SK-N-SH treated with all-trans-retinoic acid at 6 μM for 48 hours (cell line): Measurements from ENCODE around the gene NME9.

ENCODE experiments used
- ATAC-seq: fragments of 200-7000 bp; cut with Tn5 transposase; 3 replicates; pipeline ENCODE4 v1.9.1; 2020; ENCODE audit warnings: mild to moderate bottlenecking, moderate library complexity
- ARNTL ChIP-seq: fragments of 450-650 bp; formaldehyde crosslinking; IDR thresholded peaks from 2 replicates; pipeline ENCODE4 v1.5.0; 2020; ENCODE audit warnings: low read depth, mild to moderate bottlenecking, moderate library complexity, borderline replicate concordance
- CREB5 ChIP-seq: fragments of 250-450 bp; sonication (Bioruptor Pico); IDR thresholded peaks from 2 replicates; pipeline ENCODE4 v1.5.1; 2020; ENCODE audit warnings: low read depth, mild to moderate bottlenecking, moderate library complexity
- CSDC2 ChIP-seq: fragments of 250-450 bp; sonication (Bioruptor Pico); IDR thresholded peaks from 2 replicates; pipeline ENCODE4 v1.5.0; 2020; ENCODE audit warnings: mild to moderate bottlenecking, moderate library complexity
- CSRNP3 ChIP-seq: fragments of 250-450 bp; sonication (Bioruptor Pico); IDR thresholded peaks from 2 replicates; pipeline ENCODE4 v1.5.1; 2021; ENCODE audit warnings: mild to moderate bottlenecking, moderate library complexity
- ESRRG ChIP-seq: fragments of 250-450 bp; sonication (Bioruptor Pico); IDR thresholded peaks from 2 replicates; pipeline ENCODE4 v1.6.1; 2021; ENCODE audit warnings: mild to moderate bottlenecking
- GLIS3 ChIP-seq: fragments of 250-450 bp; sonication (Bioruptor Pico); IDR thresholded peaks from 2 replicates; pipeline ENCODE4 v1.5.0; 2020; ENCODE audit warnings: mild to moderate bottlenecking, moderate library complexity
- ISL1 ChIP-seq: fragments of 250-450 bp; sonication (Bioruptor Pico); IDR thresholded peaks from 2 replicates; pipeline ENCODE4 v2.1.2; 2022; ENCODE audit warnings: mild to moderate bottlenecking, moderate library complexity
- PPARA ChIP-seq: fragments of 250-450 bp; sonication (Bioruptor Pico); IDR thresholded peaks from 2 replicates; pipeline ENCODE4 v1.5.0; 2020; ENCODE audit warnings: mild to moderate bottlenecking, borderline replicate concordance
- RARB ChIP-seq: fragments of 250-450 bp; sonication (Bioruptor Pico); IDR thresholded peaks from 2 replicates; pipeline ENCODE4 v1.8.0; 2021; ENCODE audit warnings: mild to moderate bottlenecking, moderate library complexity
- SNAI2 ChIP-seq: fragments of 250-450 bp; sonication (Bioruptor Pico); IDR thresholded peaks from 2 replicates; pipeline ENCODE4 v1.5.0; 2020; ENCODE audit warnings: mild to moderate bottlenecking, moderate library complexity
- TCF4 ChIP-seq: fragments of 250-450 bp; sonication (Bioruptor Pico); IDR thresholded peaks from 2 replicates; pipeline ENCODE4 v1.8.0; 2021; ENCODE audit warnings: mild to moderate bottlenecking, moderate library complexity, borderline replicate concordance
- TOX ChIP-seq: fragments of 250-450 bp; sonication (Bioruptor Pico); IDR thresholded peaks from 2 replicates; pipeline ENCODE4 v1.8.0; 2021; ENCODE audit warnings: mild to moderate bottlenecking, moderate library complexity, borderline replicate concordance
- ZFP3 ChIP-seq: fragments of 250-450 bp; sonication (Bioruptor Pico); IDR thresholded peaks from 2 replicates; pipeline ENCODE4 v1.5.0; 2020; ENCODE audit warnings: mild to moderate bottlenecking, moderate library complexity
- ZFP30 ChIP-seq: fragments of 450-650 bp; formaldehyde crosslinking; IDR thresholded peaks from 2 replicates; pipeline ENCODE4 v1.5.0; 2022; ENCODE audit warnings: mild to moderate bottlenecking, moderate library complexity
- ZNF70 ChIP-seq: fragments of 450-650 bp; formaldehyde crosslinking; IDR thresholded peaks from 2 replicates; pipeline ENCODE4 v1.5.0; 2020; ENCODE audit warnings: mild to moderate bottlenecking, moderate library complexity
- ZNF8 ChIP-seq: fragments of 450-650 bp; formaldehyde crosslinking; IDR thresholded peaks from 2 replicates; pipeline ENCODE4 v1.5.0; 2020; ENCODE audit warnings: mild to moderate bottlenecking, moderate library complexity
- TF ChIP-seq, protein P1 (sequence below): fragments of 250-450 bp; sonication (Bioruptor Pico); IDR thresholded peaks from 2 replicates; pipeline ENCODE4 v1.5.0; 2020; ENCODE audit warnings: mild to moderate bottlenecking, moderate library complexity
- TF ChIP-seq, protein P2 (sequence below): fragments of 250-450 bp; sonication (Bioruptor Pico); IDR thresholded peaks from 2 replicates; pipeline ENCODE4 v1.8.0; 2020; ENCODE audit warnings: mild to moderate bottlenecking, moderate library complexity, borderline replicate concordance
- TF ChIP-seq, protein P3 (sequence below): fragments of 250-450 bp; sonication (Bioruptor Pico); IDR thresholded peaks from 2 replicates; pipeline ENCODE4 v1.8.0; 2021; ENCODE audit warnings: low read depth, mild to moderate bottlenecking, moderate library complexity, borderline replicate concordance

The NME9 gene

GRCh38 chr3:138336454-138336999 is 6.9 kb upstream of the NME9 start:
- no peak for ATAC-seq
- TF ChIP-seq CSRNP3 (no peak), ZFP3 (CRISPR knock-in tag) (no peak), GLIS3 (CRISPR knock-in tag) (no peak), ESRRG (no peak), ISL1 (CRISPR knock-in tag) (no peak), SNAI2 (CRISPR knock-in tag) (no peak), ZFP30 (CRISPR knock-in tag) (no peak), ARNTL (CRISPR knock-in tag) (no peak)
- TF ChIP-seq, protein P1, sequence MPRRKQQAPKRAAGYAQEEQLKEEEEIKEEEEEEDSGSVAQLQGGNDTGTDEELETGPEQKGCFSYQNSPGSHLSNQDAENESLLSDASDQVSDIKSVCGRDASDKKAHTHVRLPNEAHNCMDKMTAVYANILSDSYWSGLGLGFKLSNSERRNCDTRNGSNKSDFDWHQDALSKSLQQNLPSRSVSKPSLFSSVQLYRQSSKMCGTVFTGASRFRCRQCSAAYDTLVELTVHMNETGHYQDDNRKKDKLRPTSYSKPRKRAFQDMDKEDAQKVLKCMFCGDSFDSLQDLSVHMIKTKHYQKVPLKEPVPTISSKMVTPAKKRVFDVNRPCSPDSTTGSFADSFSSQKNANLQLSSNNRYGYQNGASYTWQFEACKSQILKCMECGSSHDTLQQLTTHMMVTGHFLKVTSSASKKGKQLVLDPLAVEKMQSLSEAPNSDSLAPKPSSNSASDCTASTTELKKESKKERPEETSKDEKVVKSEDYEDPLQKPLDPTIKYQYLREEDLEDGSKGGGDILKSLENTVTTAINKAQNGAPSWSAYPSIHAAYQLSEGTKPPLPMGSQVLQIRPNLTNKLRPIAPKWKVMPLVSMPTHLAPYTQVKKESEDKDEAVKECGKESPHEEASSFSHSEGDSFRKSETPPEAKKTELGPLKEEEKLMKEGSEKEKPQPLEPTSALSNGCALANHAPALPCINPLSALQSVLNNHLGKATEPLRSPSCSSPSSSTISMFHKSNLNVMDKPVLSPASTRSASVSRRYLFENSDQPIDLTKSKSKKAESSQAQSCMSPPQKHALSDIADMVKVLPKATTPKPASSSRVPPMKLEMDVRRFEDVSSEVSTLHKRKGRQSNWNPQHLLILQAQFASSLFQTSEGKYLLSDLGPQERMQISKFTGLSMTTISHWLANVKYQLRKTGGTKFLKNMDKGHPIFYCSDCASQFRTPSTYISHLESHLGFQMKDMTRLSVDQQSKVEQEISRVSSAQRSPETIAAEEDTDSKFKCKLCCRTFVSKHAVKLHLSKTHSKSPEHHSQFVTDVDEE (CRISPR knock-in tag): no peak
- TF ChIP-seq, protein P2, sequence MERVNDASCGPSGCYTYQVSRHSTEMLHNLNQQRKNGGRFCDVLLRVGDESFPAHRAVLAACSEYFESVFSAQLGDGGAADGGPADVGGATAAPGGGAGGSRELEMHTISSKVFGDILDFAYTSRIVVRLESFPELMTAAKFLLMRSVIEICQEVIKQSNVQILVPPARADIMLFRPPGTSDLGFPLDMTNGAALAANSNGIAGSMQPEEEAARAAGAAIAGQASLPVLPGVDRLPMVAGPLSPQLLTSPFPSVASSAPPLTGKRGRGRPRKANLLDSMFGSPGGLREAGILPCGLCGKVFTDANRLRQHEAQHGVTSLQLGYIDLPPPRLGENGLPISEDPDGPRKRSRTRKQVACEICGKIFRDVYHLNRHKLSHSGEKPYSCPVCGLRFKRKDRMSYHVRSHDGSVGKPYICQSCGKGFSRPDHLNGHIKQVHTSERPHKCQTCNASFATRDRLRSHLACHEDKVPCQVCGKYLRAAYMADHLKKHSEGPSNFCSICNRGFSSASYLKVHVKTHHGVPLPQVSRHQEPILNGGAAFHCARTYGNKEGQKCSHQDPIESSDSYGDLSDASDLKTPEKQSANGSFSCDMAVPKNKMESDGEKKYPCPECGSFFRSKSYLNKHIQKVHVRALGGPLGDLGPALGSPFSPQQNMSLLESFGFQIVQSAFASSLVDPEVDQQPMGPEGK: no peak

DNA sequence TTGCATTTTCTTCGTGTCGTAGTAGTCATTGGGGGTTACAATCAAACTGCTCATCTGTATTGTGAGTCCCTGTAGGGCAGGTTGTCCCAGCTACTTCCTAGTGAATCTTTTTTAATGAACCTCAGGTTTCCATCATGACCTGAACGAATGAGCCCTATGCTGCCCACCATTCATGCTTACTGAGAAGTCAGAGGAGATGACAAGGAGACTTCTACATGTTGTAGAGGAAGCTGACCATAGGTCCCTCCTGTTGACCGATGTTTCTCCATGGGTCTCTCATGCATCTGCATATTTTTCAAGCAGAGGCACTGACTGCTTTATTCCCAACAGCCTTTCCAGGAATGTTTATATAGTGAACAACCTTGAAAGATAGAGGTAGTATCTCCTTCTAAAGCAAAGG is 5.0 kb upstream of the NME9 start:
- no peak for TF ChIP-seq CREB5 (CRISPR knock-in tag)
- ATAC-seq: no peak

- no peak for ATAC-seq
- no peak for TF ChIP-seq SNAI2 (CRISPR knock-in tag)
- no peak for TF ChIP-seq ZNF8 (CRISPR knock-in tag)
- TF ChIP-seq TCF4 (CRISPR knock-in tag): no peak
- no peak for TF ChIP-seq ARNTL (CRISPR knock-in tag)
- no peak for TF ChIP-seq ZFP3 (CRISPR knock-in tag)
- no peak for TF ChIP-seq TOX (CRISPR knock-in tag)
- TF ChIP-seq RARB: no peak
- no peak for TF ChIP-seq CSDC2 (CRISPR knock-in tag)
- TF ChIP-seq CSRNP3: no peak
- no peak for TF ChIP-seq PPARA (CRISPR knock-in tag)
- TF ChIP-seq, protein P2: no peak
- TF ChIP-seq CREB5 (CRISPR knock-in tag): no peak
- TF ChIP-seq ZNF70: no peak
- TF ChIP-seq ISL1 (CRISPR knock-in tag): no peak
- TF ChIP-seq, protein P1 (CRISPR knock-in tag): no peak
- TF ChIP-seq, protein P3, sequence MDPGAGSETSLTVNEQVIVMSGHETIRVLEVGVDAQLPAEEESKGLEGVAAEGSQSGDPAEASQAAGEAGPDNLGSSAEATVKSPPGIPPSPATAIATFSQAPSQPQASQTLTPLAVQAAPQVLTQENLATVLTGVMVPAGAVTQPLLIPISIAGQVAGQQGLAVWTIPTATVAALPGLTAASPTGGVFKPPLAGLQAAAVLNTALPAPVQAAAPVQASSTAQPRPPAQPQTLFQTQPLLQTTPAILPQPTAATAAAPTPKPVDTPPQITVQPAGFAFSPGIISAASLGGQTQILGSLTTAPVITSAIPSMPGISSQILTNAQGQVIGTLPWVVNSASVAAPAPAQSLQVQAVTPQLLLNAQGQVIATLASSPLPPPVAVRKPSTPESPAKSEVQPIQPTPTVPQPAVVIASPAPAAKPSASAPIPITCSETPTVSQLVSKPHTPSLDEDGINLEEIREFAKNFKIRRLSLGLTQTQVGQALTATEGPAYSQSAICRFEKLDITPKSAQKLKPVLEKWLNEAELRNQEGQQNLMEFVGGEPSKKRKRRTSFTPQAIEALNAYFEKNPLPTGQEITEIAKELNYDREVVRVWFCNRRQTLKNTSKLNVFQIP (CRISPR knock-in tag): no peak
These were observed 2.9 kb upstream of the NME9 start for GRCh38 chr3:138332472-138333073.
